CD4-positive, alpha-beta memory T cell (primary cell): Measurements from ENCODE around the gene FNDC3B. TPM values are rescaled to one million over a fixed set of nuclear protein-coding genes. Genes with fewer than 3 reads are reported as not detected.

Experiments
- CTCF ChIA-PET: fragments of 350-600 bp; sonication (Branson Sonifier 250); formaldehyde crosslinking; loops from one replicate; lab custom pipeline; 2021; ENCODE audit warnings: inconsistent platforms; ENCODE audit not compliant: partially characterized antibody; lab: Charles Lee
- POLR2A ChIA-PET: fragments of 350-600 bp; sonication (Branson Sonifier 250); formaldehyde crosslinking; loops from one replicate; lab custom pipeline; 2021; ENCODE audit not compliant: partially characterized antibody; lab: Charles Lee
- DNase-seq, 5 donors: peaks; one replicate each; pipeline versions ENCODE4 v3.0.0 to v3.0.0-alpha.2; 2020 to 2022; ENCODE audit warnings: mixed read lengths in 1 of 5
- H3K27ac ChIP-seq: one replicate; pipeline ENCODE4 v1.7.0; 2013; ENCODE audit warnings: low read depth, low read length
- H3K27me3 ChIP-seq: 2 replicates; pipeline ENCODE4 v1.7.0; 2013; ENCODE audit warnings: mild to moderate bottlenecking, low read length, moderate library complexity; ENCODE audit not compliant: insufficient read depth
- H3K36me3 ChIP-seq: 2 replicates; pipeline ENCODE4 v1.7.0; 2013; ENCODE audit warnings: mild to moderate bottlenecking, low read length, moderate library complexity; ENCODE audit not compliant: insufficient read depth
- H3K4me1 ChIP-seq: 2 replicates; pipeline ENCODE4 v1.7.0; 2013; ENCODE audit warnings: mild to moderate bottlenecking, low read length, moderate library complexity; ENCODE audit not compliant: insufficient read depth
- H3K4me3 ChIP-seq, 2 donors: one replicate each; pipeline ENCODE4 v1.7.0; 2013; ENCODE audit warnings: low read length in 2 of 2, mild to moderate bottlenecking in 1 of 2
- H3K9me3 ChIP-seq, 2 donors: one replicate each; pipeline ENCODE4 v1.7.0; 2013; ENCODE audit warnings: low read length in 2 of 2, control low read depth in 1 of 2; ENCODE audit not compliant: control insufficient read depth in 1 of 2
- H3K27ac Mint-ChIP-seq, 7 donors: one replicate each; pipeline ENCODE4 v1.8.0; 2020 to 2021; ENCODE audit warnings: mixed read lengths in 7 of 7, mild to moderate bottlenecking in 6 of 7, inconsistent platforms in 3 of 7, moderate library complexity in 3 of 7
- H3K27me3 Mint-ChIP-seq, 2 donors: one replicate each; pipeline ENCODE4 v1.8.0; 2020 to 2021; ENCODE audit warnings: mixed read lengths in 2 of 2
- H3K36me3 Mint-ChIP-seq, 2 donors: one replicate each; pipeline ENCODE4 v1.8.0; 2020 to 2021; ENCODE audit warnings: mixed read lengths in 2 of 2, inconsistent platforms in 1 of 2, mild to moderate bottlenecking in 1 of 2
- H3K4me1 Mint-ChIP-seq, 4 donors: one replicate each; pipeline ENCODE4 v1.8.0; 2020 to 2021; ENCODE audit warnings: mixed read lengths in 4 of 4, mild to moderate bottlenecking in 1 of 4
- H3K4me3 Mint-ChIP-seq, 8 donors: one replicate each; pipeline ENCODE4 v1.8.0; 2020 to 2021; ENCODE audit warnings: mixed read lengths in 8 of 8, mild to moderate bottlenecking in 7 of 8, moderate library complexity in 6 of 8, inconsistent platforms in 3 of 8
- H3K9me3 Mint-ChIP-seq, 8 donors: one replicate each; pipeline ENCODE4 v1.8.0; 2020 to 2021; ENCODE audit warnings: mixed read lengths in 8 of 8, mild to moderate bottlenecking in 5 of 8, inconsistent platforms in 3 of 8, moderate library complexity in 1 of 8
- intact Hi-C: fragments of 100-400 bp; cut with micrococcal nuclease; formaldehyde crosslinking; loops from one replicate; pipeline ENCODE4 v1.15.1; 2023
- polyA plus RNA-seq, 2 donors: library from polyadenylated mRNA; unstranded; fragments of 300-500 nt; fragmentation: Illumina TruSeq; gene quantifications; one replicate each; pipeline ENCODE4 v1.2.3, GENCODE V29; 2021
- total RNA-seq, 2 experiments: library from RNA; stranded (reverse); gene quantifications; one replicate each; pipeline ENCODE4 v1.2.3, GENCODE V29; 2021

FNDC3B gene
- total and polyA plus RNA-seq, 4 experiments from 2014 or later, result 10.9 to 18.2 (median 14.8) TPM

GRCh38 chr3:172290457-172290856 lies 251.1 kb downstream of the FNDC3B start:
- no peak for DNase-seq
- Mint-ChIP-seq H3K27ac (no peak overlapping the region), H3K27me3 (no peaks in the 10 kb centered on the region), H3K9me3 (peaks cover 0 to 2% (median 0%) of the 10 kb centered on the region in 8 donors), H3K4me3 (no peak overlapping the region), H3K4me1 (peaks cover 14 to 31% (median 17%) of the 10 kb centered on the region in 4 donors), H3K36me3 (peaks cover 45% of the 10 kb centered on the region in 2 donors)
- Histone ChIP-seq H3K27ac (no peak overlapping the region), H3K36me3 (no peaks in the 10 kb centered on the region), H3K27me3 (no peaks in the 10 kb centered on the region), H3K9me3 (no peaks in the 10 kb centered on the region), H3K4me3 (no peak overlapping the region), H3K4me1 (no peaks in the 10 kb centered on the region)
- CTCF ChIA-PET, result no interaction called here
- intact Hi-C loops, result no loop called here
- POLR2A ChIA-PET, result no interaction called here

DNA sequence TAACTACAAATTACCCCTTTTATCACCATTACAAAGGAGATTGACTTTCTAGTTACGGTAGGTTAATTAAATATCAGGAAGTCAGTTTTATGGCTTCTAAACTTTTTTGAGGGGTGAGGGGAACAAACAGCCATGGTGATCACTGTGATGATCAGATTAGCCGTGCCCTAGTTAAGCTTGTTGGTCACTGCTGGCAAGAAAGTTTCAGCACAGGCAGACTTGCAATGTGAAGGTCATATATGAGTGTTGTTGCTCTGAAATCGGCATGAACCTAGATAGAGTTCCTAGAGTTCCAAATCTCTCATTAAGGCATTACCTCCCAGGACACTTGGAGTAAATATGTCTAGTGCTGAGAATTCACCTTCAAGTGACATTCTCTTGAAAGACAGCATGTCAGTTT lies 252.3 kb downstream of the FNDC3B start:
- DNase-seq, result no peak
- Mint-ChIP-seq H3K27me3 (no peaks in the 10 kb centered on the region), H3K27ac (no peak overlapping the region), H3K4me3 (no peak overlapping the region), H3K9me3 (peaks cover 0 to 2% (median 0%) of the 10 kb centered on the region in 8 donors), H3K4me1 (peaks cover 14 to 28% (median 17%) of the 10 kb centered on the region in 4 donors), H3K36me3 (peaks cover 48 to 52% of the 10 kb centered on the region in 2 donors)
- ChIA-PET POLR2A (no interaction called here), CTCF (no interaction called here)
- H3K9me3 ChIP-seq, result no peaks in the 10 kb centered on the region
- no peaks in the 10 kb centered on the region for H3K36me3 ChIP-seq
- intact Hi-C loops, result no loop called here
- H3K4me1 ChIP-seq, result no peaks in the 10 kb centered on the region
- no peaks in the 10 kb centered on the region for H3K27me3 ChIP-seq
- H3K4me3 ChIP-seq, result no peak overlapping the region
- H3K27ac ChIP-seq, result no peak overlapping the region

GRCh38 chr3:172292422-172292821 lies 253.0 kb downstream of the FNDC3B start:
- Histone ChIP-seq H3K27me3 (no peaks in the 10 kb centered on the region), H3K9me3 (no peaks in the 10 kb centered on the region), H3K36me3 (no peaks in the 10 kb centered on the region), H3K27ac (no peak overlapping the region), H3K4me1 (no peaks in the 10 kb centered on the region), H3K4me3 (no peak overlapping the region)
- H3K27me3 Mint-ChIP-seq, result no peaks in the 10 kb centered on the region
- intact Hi-C loops, result no loop called here
- H3K4me1 Mint-ChIP-seq, result peaks cover 12 to 22% (median 16%) of the 10 kb centered on the region in 4 donors
- peaks cover 0 to 2% (median 0%) of the 10 kb centered on the region in 8 donors for H3K9me3 Mint-ChIP-seq
- peaks cover 46 to 49% of the 10 kb centered on the region in 2 donors for H3K36me3 Mint-ChIP-seq
- POLR2A ChIA-PET, result no interaction called here
- no peak overlapping the region for H3K4me3 Mint-ChIP-seq
- CTCF ChIA-PET, result interaction anchor here (0.7 kb wide), 1 partner anchor 49 kb away, joined by 4 read pairs; no protein-coding TSS in a partner anchor
- DNase-seq, result no peak
- H3K27ac Mint-ChIP-seq, result no peak overlapping the region

- POLR2A ChIA-PET, result no interaction called here
- Mint-ChIP-seq H3K27ac (peak overlapping the region in 1 of 7 donors; percentile 14), H3K36me3 (peaks cover 39 to 45% of the 10 kb centered on the region in 2 donors), H3K4me1 (peaks cover 8 to 15% (median 12%) of the 10 kb centered on the region in 4 donors), H3K4me3 (no peak overlapping the region), H3K27me3 (no peaks in the 10 kb centered on the region), H3K9me3 (peaks cover 0 to 2% (median 0%) of the 10 kb centered on the region in 8 donors)
- Histone ChIP-seq H3K36me3 (no peaks in the 10 kb centered on the region), H3K27me3 (no peaks in the 10 kb centered on the region), H3K27ac (no peak overlapping the region), H3K4me1 (no peaks in the 10 kb centered on the region), H3K9me3 (no peaks in the 10 kb centered on the region), H3K4me3 (no peak overlapping the region)
- intact Hi-C loops, result no loop called here
- no peak for DNase-seq
- CTCF ChIA-PET, result interaction anchor here (0.9 kb wide), 1 partner anchor 258 kb away, joined by 3 read pairs; no protein-coding TSS in a partner anchor
Measured at GRCh38 chr3:172293093-172293492, 253.7 kb downstream of the FNDC3B start.

DNA sequence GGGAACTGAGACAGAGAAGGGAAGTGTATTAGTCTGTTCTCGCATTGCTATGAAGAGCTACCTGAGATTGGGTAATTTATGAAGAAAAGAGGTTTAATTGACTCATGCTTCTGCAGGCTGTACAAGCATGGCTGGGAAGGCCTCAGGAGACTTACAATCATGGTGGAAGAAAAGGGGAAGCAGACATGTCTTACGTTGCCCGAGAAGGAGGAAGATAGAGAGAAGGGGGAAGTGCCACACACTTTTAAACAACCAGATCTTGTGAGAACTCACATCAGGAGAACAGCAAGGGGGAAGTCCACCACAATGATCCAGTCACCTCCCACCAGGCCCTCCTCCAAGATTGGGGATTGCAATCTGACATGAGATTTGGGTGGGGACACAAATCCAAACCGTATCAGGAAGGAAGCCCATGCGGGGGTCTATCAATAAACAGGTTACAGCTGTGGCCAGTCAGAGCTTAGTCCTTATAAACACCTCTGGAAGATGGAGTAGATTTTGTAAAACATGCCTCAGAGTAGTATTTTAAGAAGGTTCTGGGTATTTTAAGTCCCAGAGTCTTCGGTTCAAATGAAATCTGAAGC lies 254.9 kb downstream of the FNDC3B start:
- no peak overlapping the region for H3K27ac ChIP-seq
- ChIA-PET POLR2A (no interaction called here), CTCF (interaction anchor here (1.4 kb wide), 1 partner anchor 38 kb away, joined by 5 read pairs; no protein-coding TSS in a partner anchor)
- no peaks in the 10 kb centered on the region for H3K9me3 ChIP-seq
- H3K4me3 ChIP-seq, result no peak overlapping the region
- no peaks in the 10 kb centered on the region for H3K27me3 ChIP-seq
- H3K4me3 Mint-ChIP-seq, result no peak overlapping the region
- H3K27me3 Mint-ChIP-seq, result no peaks in the 10 kb centered on the region
- intact Hi-C loops, result no loop called here
- no peaks in the 10 kb centered on the region for H3K4me1 ChIP-seq
- no peak for DNase-seq
- H3K27ac Mint-ChIP-seq, result no peak overlapping the region
- no peaks in the 10 kb centered on the region for H3K36me3 ChIP-seq
- H3K36me3 Mint-ChIP-seq, result peaks cover 37 to 46% of the 10 kb centered on the region in 2 donors
- peaks cover 2 to 5% (median 3%) of the 10 kb centered on the region in 4 donors for H3K4me1 Mint-ChIP-seq
- H3K9me3 Mint-ChIP-seq, result peaks cover 0 to 2% (median 0%) of the 10 kb centered on the region in 8 donors

DNA sequence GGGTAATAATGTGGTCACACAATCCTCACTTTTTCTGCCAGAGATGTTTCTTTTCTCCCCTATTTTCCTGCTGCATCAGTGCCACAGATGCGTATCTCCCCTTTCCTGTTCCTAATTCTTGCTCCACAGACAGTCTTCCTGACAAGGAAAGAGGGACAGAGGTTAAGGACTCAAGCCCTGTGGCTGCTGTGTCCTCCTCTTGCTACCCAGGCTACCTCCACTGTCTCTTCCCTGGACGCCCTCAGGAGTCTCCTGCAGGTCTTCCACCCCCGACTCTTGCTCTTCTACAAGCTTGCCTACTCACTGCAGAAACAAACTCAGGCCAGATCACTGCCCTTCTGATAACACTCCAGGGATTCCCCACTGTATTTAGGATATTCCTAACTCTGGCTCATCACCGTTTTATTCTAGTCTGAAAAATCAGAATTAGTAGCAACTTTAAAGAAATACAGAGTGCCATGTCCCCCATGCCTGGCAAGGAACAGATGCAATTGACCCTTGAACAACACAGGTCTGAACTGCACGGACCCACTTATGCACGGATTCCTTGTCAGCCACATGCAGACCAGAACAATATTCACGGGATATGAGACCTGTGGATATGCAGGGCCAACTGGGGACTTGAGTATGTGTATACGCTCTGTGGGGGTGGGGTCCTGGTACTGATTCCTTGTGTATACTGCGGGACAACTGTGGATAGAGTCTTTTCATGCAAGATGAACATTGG lies 257.0 kb downstream of the FNDC3B start:
- Histone ChIP-seq H3K27me3 (no peaks in the 10 kb centered on the region), H3K4me3 (no peak overlapping the region), H3K9me3 (no peaks in the 10 kb centered on the region), H3K27ac (no peak overlapping the region), H3K4me1 (no peaks in the 10 kb centered on the region), H3K36me3 (no peaks in the 10 kb centered on the region)
- Mint-ChIP-seq H3K4me1 (peaks cover 0 to 2% (median 0%) of the 10 kb centered on the region in 4 donors), H3K27me3 (no peaks in the 10 kb centered on the region), H3K4me3 (no peak overlapping the region), H3K36me3 (peaks cover 49 to 53% of the 10 kb centered on the region in 2 donors), H3K27ac (peak overlapping the region in 1 of 7 donors; percentile 13), H3K9me3 (peaks cover 0 to 2% (median 0%) of the 10 kb centered on the region in 8 donors)
- POLR2A ChIA-PET, result no interaction called here
- CTCF ChIA-PET, result interaction anchor here (1.0 kb wide), 1 partner anchor 326 kb away, joined by 3 read pairs; no protein-coding TSS in a partner anchor
- peak in 1 of 5 donors; percentile 24 for DNase-seq
- intact Hi-C loops, result no loop called here

DNA sequence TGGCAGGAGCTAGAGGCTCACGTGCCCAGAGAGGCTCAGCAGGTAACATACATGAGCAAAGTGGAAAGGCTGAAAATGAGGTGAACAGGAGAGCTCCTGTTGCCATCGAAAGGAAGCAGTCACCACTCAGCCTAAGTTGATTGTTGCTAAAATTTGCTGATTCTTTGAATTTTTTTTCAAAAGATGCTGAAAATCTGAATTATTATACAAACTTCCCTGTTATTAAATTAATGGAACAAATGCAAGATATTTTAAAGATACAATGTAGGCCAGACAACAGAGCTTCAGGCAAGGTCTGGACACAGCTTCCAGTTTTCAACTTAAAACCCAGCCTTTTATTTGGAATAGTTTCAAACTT lies 257.6 kb downstream of the FNDC3B start:
- no peaks in the 10 kb centered on the region for H3K36me3 ChIP-seq
- no peak overlapping the region for H3K4me3 Mint-ChIP-seq
- DNase-seq, result no peak
- no peaks in the 10 kb centered on the region for H3K27me3 ChIP-seq
- peaks cover 0 to 2% (median 0%) of the 10 kb centered on the region in 8 donors for H3K9me3 Mint-ChIP-seq
- no peak overlapping the region for H3K27ac Mint-ChIP-seq
- H3K4me3 ChIP-seq, result no peak overlapping the region
- peaks cover 0 to 2% (median 0%) of the 10 kb centered on the region in 4 donors for H3K4me1 Mint-ChIP-seq
- no peaks in the 10 kb centered on the region for H3K27me3 Mint-ChIP-seq
- no peaks in the 10 kb centered on the region for H3K9me3 ChIP-seq
- H3K36me3 Mint-ChIP-seq, result peaks cover 52 to 55% of the 10 kb centered on the region in 2 donors
- CTCF ChIA-PET, result interaction anchor here (1.0 kb wide), 1 partner anchor 326 kb away, joined by 3 read pairs; no protein-coding TSS in a partner anchor
- H3K4me1 ChIP-seq, result no peaks in the 10 kb centered on the region
- no peak overlapping the region for H3K27ac ChIP-seq
- POLR2A ChIA-PET, result no interaction called here
- intact Hi-C loops, result no loop called here
